ENCODE results near the gene CFAP221. TPM values are rescaled to one million over a fixed set of nuclear protein-coding genes. Genes with fewer than 3 reads are reported as not detected.
A peak's percentile ranks its signal among the peaks of the same experiment; 100 is the strongest.

Gene CFAP221
- total and polyA plus RNA-seq, 9 donors: 0.24 to 23.4 (median 2.4) TPM

- WGBS, 3 donors: 16 to 32% (median 20%) methylated on average over 19 of the region's 19 CpGs
- TF ChIP-seq EP300 (IDR thresholded peaks at IDR 0.05): no peak
- no peak for DNase-seq
Measured at GRCh38 chr2:119638685-119639554, 94.7 kb downstream of the CFAP221 start.

GRCh38 chr2:119641562-119642258, 97.5 kb downstream of the CFAP221 start:
- 1 to 4% (median 3%) methylated on average over 17 of the region's 17 CpGs for WGBS, 3 donors
- Histone ChIP-seq H3K27me3 (no peaks in the 10 kb centered on the region), H3K27ac (no peak overlapping the region), H3K4me3 (no peak overlapping the region), H3K9me3 (no peaks in the 10 kb centered on the region), H3K4me1 (ENCODE audit: insufficient read depth) (no peaks in the 10 kb centered on the region), H3K36me3 (no peaks in the 10 kb centered on the region)
- intact Hi-C loops (cut with DNase I): loop anchor here in 2 of 4 donors (5.0 to 10.0 kb wide), 5 partner anchors 183 to 1036 kb away; no protein-coding TSS in a partner anchor
- DNase-seq: peak; percentile 63 to 80 (median 73)
- TF ChIP-seq EP300 (IDR thresholded peaks at IDR 0.05): no peak
- peak; percentile 72 to 85 (median 73) for TF ChIP-seq CTCF (IDR thresholded peaks at IDR 0.05)

More at GRCh38 chr2:119638685-119639554, 94.7 kb downstream of the CFAP221 start:
- Histone ChIP-seq H3K4me3 (no peak overlapping the region), H3K36me3 (no peaks in the 10 kb centered on the region), H3K27ac (no peak overlapping the region), H3K27me3 (no peaks in the 10 kb centered on the region), H3K4me1 (ENCODE audit: insufficient read depth) (no peaks in the 10 kb centered on the region), H3K9me3 (no peaks in the 10 kb centered on the region)
- intact Hi-C loops (cut with DNase I): no loop called here

- H3K36me3 ChIP-seq: no peaks in the 10 kb centered on the region
- DNase-seq: no peak
- 78 to 90% (median 80%) methylated on average over 3 of the region's 3 CpGs for whole genome bisulfite sequencing, 3 donors
- no peaks in the 10 kb centered on the region for H3K4me1 ChIP-seq (ENCODE audit: insufficient read depth)
- H3K9me3 ChIP-seq: peaks cover 0 to 1% of the 10 kb centered on the region in 2 donors
- no peak overlapping the region for H3K27ac ChIP-seq
- H3K27me3 ChIP-seq: no peaks in the 10 kb centered on the region
- intact Hi-C loops (cut with DNase I): loop anchor here in 2 of 4 donors (5.0 to 10.0 kb wide), 5 partner anchors 181 to 1033 kb away; no protein-coding TSS in a partner anchor
- TF ChIP-seq POLR2A (IDR thresholded peaks at IDR 0.05) (no peak), EP300 (IDR thresholded peaks at IDR 0.05) (no peak), CTCF (IDR thresholded peaks at IDR 0.05) (no peak)
- no peak overlapping the region for H3K4me3 ChIP-seq
Measured at GRCh38 chr2:119644186-119644585, 99.9 kb downstream of the CFAP221 start.

GRCh38 chr2:119645173-119645855, 101.1 kb downstream of the CFAP221 start:
- no peak overlapping the region for H3K27ac ChIP-seq

More at GRCh38 chr2:119645173-119645855, 101.1 kb downstream of the CFAP221 start:
- intact Hi-C loops (cut with DNase I): loop anchor here in 2 of 4 donors (10.0 kb wide), 3 partner anchors 179 to 529 kb away; no protein-coding TSS in a partner anchor
- no peak for DNase-seq
- peaks cover 0 to 5% of the 10 kb centered on the region in 2 donors for H3K9me3 ChIP-seq
- no peaks in the 10 kb centered on the region for H3K27me3 ChIP-seq
- TF ChIP-seq EP300 (IDR thresholded peaks at IDR 0.05): no peak
- no peak for TF ChIP-seq CTCF (IDR thresholded peaks at IDR 0.05)
- no peak for TF ChIP-seq POLR2A (IDR thresholded peaks at IDR 0.05)
- WGBS, 3 donors: 42 to 48% (median 46%) methylated on average over 3 of the region's 3 CpGs
- H3K36me3 ChIP-seq: no peaks in the 10 kb centered on the region
- H3K4me3 ChIP-seq: no peak overlapping the region
- no peaks in the 10 kb centered on the region for H3K4me1 ChIP-seq (ENCODE audit: insufficient read depth)
